Calu3 (cell line): ENCODE measurements around the gene CLDN22. TPM values are rescaled to one million over a fixed set of nuclear protein-coding genes. Genes with fewer than 3 reads are reported as not detected.

Experiments
- BruUV-seq: library from RNA; stranded (reverse); fragments of 400-500 nt; replicated peaks from 2 replicates; lab custom pipeline; 2021; lab: Mats Ljungman, UMichigan
- CTCF ChIA-PET: fragments of 300-600 bp; sonication (Branson Sonifier 250); formaldehyde crosslinking; loops from one replicate; lab custom pipeline; 2022; ENCODE audit warnings: antibody characterized with exemption; lab: Charles Lee
- DNase-seq: peaks from one replicate; pipeline ENCODE4 v3.0.0; 2022
- H3K27ac Mint-ChIP-seq: one replicate; pipeline ENCODE4 v1.8.0; 2022; ENCODE audit warnings: mixed read lengths; ENCODE audit not compliant: unreplicated experiment
- H3K27me3 Mint-ChIP-seq: one replicate; pipeline ENCODE4 v1.8.0; 2022; ENCODE audit warnings: mixed read lengths; ENCODE audit not compliant: unreplicated experiment
- H3K36me3 Mint-ChIP-seq: one replicate; pipeline ENCODE4 v1.8.0; 2022; ENCODE audit warnings: mild to moderate bottlenecking, moderate library complexity, mixed read lengths; ENCODE audit not compliant: insufficient read depth, unreplicated experiment
- H3K4me1 Mint-ChIP-seq: one replicate; pipeline ENCODE4 v1.8.0; 2022; ENCODE audit warnings: mild to moderate bottlenecking, low read depth, mixed read lengths; ENCODE audit not compliant: unreplicated experiment
- H3K4me3 Mint-ChIP-seq: one replicate; pipeline ENCODE4 v1.8.0; 2022; ENCODE audit warnings: mild to moderate bottlenecking, low read depth, moderate library complexity, mixed read lengths; ENCODE audit not compliant: unreplicated experiment
- H3K9me3 Mint-ChIP-seq: one replicate; pipeline ENCODE4 v1.8.0; 2022; ENCODE audit warnings: low read depth, mixed read lengths; ENCODE audit not compliant: unreplicated experiment
- intact Hi-C: fragments of 100-400 bp; cut with micrococcal nuclease; formaldehyde crosslinking; loops from one replicate; pipeline ENCODE4 v1.10.0; 2022; ENCODE audit not compliant: unreplicated experiment
- total RNA-seq: library from RNA; stranded (reverse); gene quantifications from 2 replicates; pipeline ENCODE4 v1.2.3, GENCODE V29; 2022
- TF ChIP-seq, protein P1 (sequence below): fragments of 200-600 bp; IDR thresholded peaks from one replicate; pipeline ENCODE4 v1.8.0; 2022; ENCODE audit warnings: antibody characterized with exemption; ENCODE audit not compliant: unreplicated experiment

Gene CLDN22
- total RNA-seq, 1 experiment from 2014 or later, result not detected

DNA sequence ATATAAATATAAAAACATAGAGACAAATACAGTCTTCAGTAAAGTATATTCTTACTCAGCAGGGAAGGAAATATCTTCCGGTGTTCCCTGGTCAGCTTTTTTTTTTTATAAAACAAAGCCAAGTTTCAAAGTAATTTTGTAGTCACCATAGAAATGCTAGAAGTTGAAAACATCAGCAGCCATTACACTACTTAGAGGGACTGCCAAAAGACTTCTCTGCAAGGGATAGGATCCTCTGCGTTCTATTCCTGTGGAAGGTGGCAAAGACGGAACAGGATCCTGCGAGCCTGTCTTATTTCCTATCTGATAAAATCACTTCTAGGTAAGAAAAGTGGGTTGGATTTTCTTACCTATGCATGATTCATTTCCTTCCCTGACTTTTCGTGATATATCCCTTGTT is 19.4 kb downstream of the CLDN22 start:
- Mint-ChIP-seq H3K9me3 (no peaks in the 10 kb centered on the region), H3K4me3 (no peak overlapping the region), H3K27me3 (no peaks in the 10 kb centered on the region), H3K4me1 (peaks cover 11% of the 10 kb centered on the region), H3K36me3 (peaks cover 13% of the 10 kb centered on the region), H3K27ac (no peak overlapping the region)
- intact Hi-C loops, result no loop called here
- TF ChIP-seq, protein P1, sequence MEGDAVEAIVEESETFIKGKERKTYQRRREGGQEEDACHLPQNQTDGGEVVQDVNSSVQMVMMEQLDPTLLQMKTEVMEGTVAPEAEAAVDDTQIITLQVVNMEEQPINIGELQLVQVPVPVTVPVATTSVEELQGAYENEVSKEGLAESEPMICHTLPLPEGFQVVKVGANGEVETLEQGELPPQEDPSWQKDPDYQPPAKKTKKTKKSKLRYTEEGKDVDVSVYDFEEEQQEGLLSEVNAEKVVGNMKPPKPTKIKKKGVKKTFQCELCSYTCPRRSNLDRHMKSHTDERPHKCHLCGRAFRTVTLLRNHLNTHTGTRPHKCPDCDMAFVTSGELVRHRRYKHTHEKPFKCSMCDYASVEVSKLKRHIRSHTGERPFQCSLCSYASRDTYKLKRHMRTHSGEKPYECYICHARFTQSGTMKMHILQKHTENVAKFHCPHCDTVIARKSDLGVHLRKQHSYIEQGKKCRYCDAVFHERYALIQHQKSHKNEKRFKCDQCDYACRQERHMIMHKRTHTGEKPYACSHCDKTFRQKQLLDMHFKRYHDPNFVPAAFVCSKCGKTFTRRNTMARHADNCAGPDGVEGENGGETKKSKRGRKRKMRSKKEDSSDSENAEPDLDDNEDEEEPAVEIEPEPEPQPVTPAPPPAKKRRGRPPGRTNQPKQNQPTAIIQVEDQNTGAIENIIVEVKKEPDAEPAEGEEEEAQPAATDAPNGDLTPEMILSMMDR, result no peak
- CTCF ChIA-PET, result no interaction called here
- no peak for DNase-seq
- BruUV-seq, result no TSS peak

- intact Hi-C loops, result no loop called here
- H3K4me1 Mint-ChIP-seq, result peaks cover 5% of the 10 kb centered on the region
- no peaks in the 10 kb centered on the region for H3K9me3 Mint-ChIP-seq
- CTCF ChIA-PET, result interaction anchor here (0.6 kb wide), 1 partner anchor 10 kb away, joined by 3 read pairs; no protein-coding TSS in a partner anchor
- no TSS peak for BruUV-seq
- no peak overlapping the region for H3K27ac Mint-ChIP-seq
- H3K36me3 Mint-ChIP-seq, result peaks cover 13% of the 10 kb centered on the region
- H3K27me3 Mint-ChIP-seq, result no peaks in the 10 kb centered on the region
- TF ChIP-seq, protein P1, result no peak
- DNase-seq, result no peak
- H3K4me3 Mint-ChIP-seq, result no peak overlapping the region
Observed at GRCh38 chr4:183300070-183300469, 20.0 kb downstream of the CLDN22 start.

DNA sequence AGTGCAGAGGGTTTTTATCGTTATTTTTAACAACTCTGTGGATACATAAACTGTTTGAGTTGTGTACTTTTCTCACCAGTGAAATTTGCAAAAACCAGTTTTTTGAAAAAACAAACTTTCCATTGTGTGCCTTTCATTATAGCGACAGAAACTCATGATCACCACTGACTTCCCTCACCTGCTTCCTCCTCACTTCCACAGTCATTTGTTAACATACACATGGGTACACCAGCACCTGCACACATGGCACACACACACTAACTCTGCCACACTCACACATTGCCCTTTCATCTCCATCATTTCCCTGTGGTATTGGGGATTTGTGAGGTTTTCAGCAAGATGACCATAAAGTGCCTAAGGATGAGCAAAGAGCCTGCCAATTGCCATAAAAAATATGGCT is 20.6 kb downstream of the CLDN22 start:
- intact Hi-C loops, result no loop called here
- BruUV-seq, result no TSS peak
- peaks cover 8% of the 10 kb centered on the region for H3K36me3 Mint-ChIP-seq
- TF ChIP-seq, protein P1, result no peak
- no peaks in the 10 kb centered on the region for H3K4me1 Mint-ChIP-seq
- no peaks in the 10 kb centered on the region for H3K27me3 Mint-ChIP-seq
- no peak overlapping the region for H3K27ac Mint-ChIP-seq
- H3K9me3 Mint-ChIP-seq, result no peaks in the 10 kb centered on the region
- CTCF ChIA-PET, result interaction anchor here (0.6 kb wide), 1 partner anchor 10 kb away, joined by 3 read pairs; no protein-coding TSS in a partner anchor
- DNase-seq, result no peak
- H3K4me3 Mint-ChIP-seq, result no peak overlapping the region

GRCh38 chr4:183297675-183298074 is 22.4 kb downstream of the CLDN22 start:
- BruUV-seq, result no TSS peak
- no peak overlapping the region for H3K27ac Mint-ChIP-seq
- TF ChIP-seq, protein P1, result no peak
- H3K36me3 Mint-ChIP-seq, result peaks cover 8% of the 10 kb centered on the region
- H3K4me1 Mint-ChIP-seq, result no peaks in the 10 kb centered on the region
- no peaks in the 10 kb centered on the region for H3K9me3 Mint-ChIP-seq
- CTCF ChIA-PET, result interaction anchor here (0.6 to 1.2 kb wide), 2 partner anchors 13 to 63 kb away, joined by 3 read pairs; no protein-coding TSS in a partner anchor
- H3K4me3 Mint-ChIP-seq, result no peak overlapping the region
- DNase-seq, result no peak
- intact Hi-C loops, result no loop called here
- H3K27me3 Mint-ChIP-seq, result no peaks in the 10 kb centered on the region
